ENCODE measurements around the gene DEFB116.

DNA sequence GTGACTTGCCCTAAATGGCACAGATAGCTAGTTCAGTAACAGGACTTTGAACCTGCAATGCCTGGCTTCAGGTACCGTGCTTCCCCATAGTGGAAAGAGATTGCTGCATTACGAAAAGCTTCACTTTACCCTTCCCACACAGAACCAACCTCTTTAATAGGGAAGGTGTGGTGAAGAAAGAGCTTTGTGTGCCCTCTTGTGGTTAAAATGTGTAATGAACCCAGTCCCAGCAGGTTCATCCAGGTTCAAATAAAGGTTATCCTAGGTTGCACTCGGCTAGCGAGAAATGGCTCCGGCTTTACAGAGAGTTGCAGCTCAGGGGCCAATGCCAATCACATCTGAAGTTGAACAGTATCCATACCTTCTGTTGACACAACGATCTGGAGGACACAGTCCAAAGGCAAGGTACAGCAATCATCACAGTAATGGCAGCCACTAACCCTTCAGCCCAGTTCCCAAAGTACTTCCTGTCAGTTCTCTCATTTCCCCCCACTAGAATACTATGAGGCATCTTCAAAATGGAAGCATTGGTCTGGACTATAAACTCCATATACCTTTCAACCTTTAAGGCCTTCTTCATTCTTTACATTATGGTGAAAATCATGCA lies 48.0 kb downstream of the DEFB116 start:
- TF ChIP-seq, protein P1, sequence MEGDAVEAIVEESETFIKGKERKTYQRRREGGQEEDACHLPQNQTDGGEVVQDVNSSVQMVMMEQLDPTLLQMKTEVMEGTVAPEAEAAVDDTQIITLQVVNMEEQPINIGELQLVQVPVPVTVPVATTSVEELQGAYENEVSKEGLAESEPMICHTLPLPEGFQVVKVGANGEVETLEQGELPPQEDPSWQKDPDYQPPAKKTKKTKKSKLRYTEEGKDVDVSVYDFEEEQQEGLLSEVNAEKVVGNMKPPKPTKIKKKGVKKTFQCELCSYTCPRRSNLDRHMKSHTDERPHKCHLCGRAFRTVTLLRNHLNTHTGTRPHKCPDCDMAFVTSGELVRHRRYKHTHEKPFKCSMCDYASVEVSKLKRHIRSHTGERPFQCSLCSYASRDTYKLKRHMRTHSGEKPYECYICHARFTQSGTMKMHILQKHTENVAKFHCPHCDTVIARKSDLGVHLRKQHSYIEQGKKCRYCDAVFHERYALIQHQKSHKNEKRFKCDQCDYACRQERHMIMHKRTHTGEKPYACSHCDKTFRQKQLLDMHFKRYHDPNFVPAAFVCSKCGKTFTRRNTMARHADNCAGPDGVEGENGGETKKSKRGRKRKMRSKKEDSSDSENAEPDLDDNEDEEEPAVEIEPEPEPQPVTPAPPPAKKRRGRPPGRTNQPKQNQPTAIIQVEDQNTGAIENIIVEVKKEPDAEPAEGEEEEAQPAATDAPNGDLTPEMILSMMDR (IDR thresholded peaks at IDR 0.05): peak in 2 of 7 experiments; percentile 6 to 10
- TF ChIP-seq POLR2A (IDR thresholded peaks at IDR 0.05) (no peak), EP300 (IDR thresholded peaks at IDR 0.05) (no peak)
